Stimulated activated CD8-positive, alpha-beta memory T cell treated with anti-CD3 and anti-CD28 coated beads, Interleukin-7, amount 100 ng/mL, for 48 hours (primary cell): Measurements from ENCODE around the gene HNRNPU.
"Not testable (repeated sequence)": the region's sequence is repeated elsewhere in the genome, so short reads cannot be mapped to it uniquely, and the experiment has no call there.

Source experiments
- DNase-seq, 2 donors: peaks; one replicate each; pipeline ENCODE4 v3.0.0-alpha.2; 2020; ENCODE audit warnings: low read depth in 1 of 2; ENCODE audit errors: extremely low read depth in 1 of 2

Gene HNRNPU

GRCh38 chr1:244843148-244843978, 21.0 kb downstream of the HNRNPU start:
- no peak for DNase-seq

GRCh38 chr1:244841273-244841927, 22.9 kb downstream of the HNRNPU start:
- DNase-seq = no peak

GRCh38 chr1:244840219-244840794, 24.0 kb downstream of the HNRNPU start:
- DNase-seq = no peak

DNA sequence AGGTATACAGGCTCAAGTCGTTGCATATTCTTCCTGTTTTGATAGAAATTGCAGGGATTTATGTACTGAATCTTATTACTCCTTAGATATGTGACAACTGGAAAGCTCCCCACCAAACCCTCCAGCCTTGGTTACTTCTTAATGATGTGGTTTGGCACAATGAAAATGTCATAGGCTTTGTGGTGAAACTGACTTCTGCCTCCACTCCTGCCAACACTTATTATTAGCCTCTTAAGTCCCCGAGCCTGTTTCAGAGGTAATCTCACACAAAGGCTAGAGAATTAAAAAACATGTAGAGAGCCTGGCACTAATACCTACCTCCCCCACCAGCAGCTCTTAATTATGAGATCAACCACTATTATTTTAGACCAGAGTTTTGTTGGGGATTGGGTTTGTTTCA, 24.7 kb downstream of the HNRNPU start:
- DNase-seq = no peak

GRCh38 chr1:244837597-244838258, 26.6 kb downstream of the HNRNPU start:
- no peak for DNase-seq

DNA sequence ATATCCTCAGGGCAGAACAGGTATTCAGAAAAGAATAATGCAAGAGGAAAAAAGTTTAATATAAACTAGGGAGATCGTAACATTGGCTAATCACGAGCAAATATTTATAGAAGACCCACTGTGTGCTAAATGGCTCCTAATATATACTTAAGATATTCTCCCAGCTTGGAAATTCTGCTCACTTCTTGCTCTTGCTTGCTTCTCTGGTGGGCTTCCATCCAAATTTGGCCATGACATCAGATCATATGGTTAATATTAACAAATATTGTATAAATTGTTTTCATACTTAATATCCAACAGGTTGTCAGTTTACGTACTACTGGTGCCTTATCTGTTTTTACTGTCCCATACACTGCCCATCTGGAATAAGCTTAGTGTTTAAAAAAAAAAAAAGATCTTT, 27.8 kb downstream of the HNRNPU start:
- no peak for DNase-seq

DNA sequence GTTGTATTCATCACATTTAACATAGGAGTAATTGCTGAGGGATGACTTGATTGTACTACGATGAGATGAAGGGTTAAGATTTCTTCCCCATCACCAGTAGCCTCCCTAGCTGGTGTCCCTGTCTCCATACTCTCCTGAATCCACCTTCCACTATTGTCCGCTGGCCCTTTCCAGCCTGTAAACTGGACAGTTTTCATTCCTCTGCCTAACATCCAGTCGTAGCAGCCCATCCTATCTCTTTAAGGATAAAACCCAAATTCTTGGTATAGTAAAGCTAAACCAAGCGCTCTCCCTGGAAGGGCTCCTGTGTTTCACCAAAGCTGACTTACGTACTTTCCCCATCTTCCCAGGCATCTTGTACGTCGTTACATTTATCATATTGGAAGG, 28.2 kb downstream of the HNRNPU start:
- no peak for DNase-seq

DNA sequence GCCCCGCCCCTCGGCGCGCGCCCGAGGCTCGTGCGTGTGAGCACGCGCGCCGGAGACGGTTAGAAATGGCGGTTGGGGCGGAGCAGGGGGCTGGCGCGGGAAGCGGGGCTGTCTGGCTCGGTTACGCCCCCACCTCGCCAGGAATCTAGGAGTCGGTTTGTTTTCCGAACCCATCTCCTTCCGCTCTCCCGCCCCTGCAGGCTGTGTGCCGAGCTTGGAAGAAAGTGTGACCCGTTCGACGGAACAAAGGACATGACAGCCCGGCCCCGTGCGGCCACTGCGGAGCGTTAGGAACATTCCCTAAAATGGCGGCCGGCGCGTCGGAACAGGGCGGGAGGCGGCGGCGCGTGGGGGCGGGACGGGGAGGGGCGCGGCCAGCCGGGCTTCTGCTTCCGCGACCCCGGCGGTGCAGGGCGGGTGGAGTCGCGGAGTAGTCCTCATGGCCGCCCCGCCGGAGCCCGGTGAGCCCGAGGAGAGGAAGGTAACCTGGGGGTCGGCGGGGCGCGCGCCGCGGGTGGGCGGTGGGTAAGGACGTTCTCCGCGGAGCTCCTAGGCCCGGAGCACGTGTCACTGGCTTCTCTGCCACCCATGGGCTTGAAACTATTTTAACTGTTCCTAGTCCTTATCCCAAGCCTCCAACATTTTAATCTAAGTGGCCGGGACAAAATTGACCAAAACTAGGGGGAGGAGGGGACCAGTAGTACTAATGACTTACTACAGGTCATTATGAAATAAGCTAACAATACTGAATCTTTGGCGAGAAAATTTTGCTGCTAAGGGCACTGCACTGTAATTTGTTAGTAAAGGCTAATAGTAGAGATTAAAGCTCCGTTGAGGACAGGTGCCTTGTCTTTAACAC, 28.8 kb downstream of the HNRNPU start, which contains the start of gene COX20:
Gene COX20, plus strand, starts transcription at position 383 of the 859 bp plus-strand sequence. Its CDS starts 57 bp downstream, at position 440.
- peak; percentile 75 to 85 for DNase-seq

GRCh38 chr1:244834543-244835275, 29.6 kb downstream of the HNRNPU start:
- DNase-seq = peak in 1 of 2 donors; percentile 91

GRCh38 chr1:244833734-244834542, 30.4 kb downstream of the HNRNPU start:
- DNase-seq = peak in 1 of 2 donors; percentile 17

DNA sequence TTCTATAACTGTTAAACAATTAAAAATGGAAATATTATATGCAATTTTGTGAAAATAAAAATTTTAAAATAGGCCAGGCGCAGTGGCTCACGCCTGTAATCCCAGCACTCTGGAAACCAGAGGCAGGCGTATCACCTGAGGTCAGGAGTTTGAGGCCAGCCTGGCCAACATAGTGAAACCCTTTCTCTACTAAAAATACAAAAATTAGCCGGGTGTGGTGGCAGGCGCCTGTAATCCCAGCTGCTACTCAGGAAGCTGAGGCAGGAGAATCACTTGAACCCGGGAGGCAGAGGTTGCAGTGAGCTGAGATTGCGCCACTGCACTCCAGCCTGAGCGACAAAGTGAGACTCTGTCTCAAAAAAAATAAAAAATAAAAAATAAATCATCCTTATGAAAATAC, 31.1 kb downstream of the HNRNPU start:
- DNase-seq = not testable (repeated sequence)

GRCh38 chr1:244830639-244831038, 33.7 kb downstream of the HNRNPU start:
- no peak for DNase-seq

DNA sequence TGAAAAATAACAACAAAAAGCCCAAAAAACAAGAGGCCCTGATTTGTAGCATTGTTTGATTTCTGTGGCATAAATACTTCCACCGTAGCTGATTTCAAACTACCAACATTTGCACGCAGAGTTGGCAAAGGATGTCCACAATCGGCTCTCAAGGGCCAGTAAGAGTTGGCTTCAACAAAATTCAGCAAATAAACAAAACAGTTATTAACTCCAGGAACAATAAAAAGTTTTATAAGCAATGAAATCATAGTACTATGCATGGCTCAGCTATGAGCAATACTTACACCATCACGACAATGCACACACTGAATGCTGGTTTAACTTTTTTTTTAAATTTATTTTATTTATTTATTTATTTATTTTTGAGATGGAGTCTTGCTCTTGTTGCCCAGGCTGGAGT, 37.6 kb downstream of the HNRNPU start:
- no peak for DNase-seq

GRCh38 chr1:244822878-244823277, 41.5 kb downstream of the HNRNPU start:
- no peak for DNase-seq

DNA sequence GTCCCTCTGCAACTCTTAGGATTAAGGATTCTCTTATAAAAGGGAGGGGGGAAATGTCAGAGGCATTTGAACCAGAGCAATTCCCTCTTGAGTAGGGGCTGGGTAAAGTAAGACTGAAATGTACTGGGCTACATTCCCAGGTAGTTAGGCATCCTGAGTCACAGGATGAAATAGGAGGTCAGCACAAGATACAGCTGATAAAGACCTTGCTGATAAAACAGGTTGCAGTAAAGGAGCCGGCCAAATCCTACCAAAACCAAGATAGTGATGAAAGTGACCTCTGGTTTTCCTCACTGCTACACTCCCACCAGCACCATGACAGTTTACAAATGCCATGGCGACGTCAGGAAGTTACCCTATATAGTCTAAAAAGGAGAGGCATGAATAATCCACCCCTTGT, 43.2 kb downstream of the HNRNPU start:
- DNase-seq = no peak

- no peak for DNase-seq
Observed at GRCh38 chr1:244820131-244820530, 44.2 kb downstream of the HNRNPU start.

DNA sequence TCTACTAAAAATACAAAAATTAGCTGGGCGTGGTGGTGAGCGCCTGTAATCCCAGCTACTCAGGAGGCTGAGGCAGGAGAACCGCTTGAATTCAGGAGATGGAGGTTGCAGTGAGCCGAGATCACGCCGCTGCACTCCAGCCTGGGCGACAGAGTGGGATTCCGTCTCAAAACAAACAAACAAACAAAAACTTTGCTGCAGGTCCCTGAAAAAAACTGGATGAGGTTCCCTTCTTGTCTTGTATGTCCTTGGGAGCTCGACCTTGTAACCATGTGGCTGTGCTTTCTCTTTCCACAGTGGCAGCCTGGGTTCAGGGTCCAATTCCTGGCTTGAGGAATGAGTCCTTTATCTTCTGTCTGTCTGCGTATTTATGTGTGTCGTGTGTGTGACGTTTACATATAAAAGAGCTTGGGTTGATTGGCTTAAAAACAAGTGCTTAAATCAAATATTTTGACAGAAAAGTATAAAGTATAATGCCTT, 46.9 kb downstream of the HNRNPU start:
- no peak for DNase-seq

DNA sequence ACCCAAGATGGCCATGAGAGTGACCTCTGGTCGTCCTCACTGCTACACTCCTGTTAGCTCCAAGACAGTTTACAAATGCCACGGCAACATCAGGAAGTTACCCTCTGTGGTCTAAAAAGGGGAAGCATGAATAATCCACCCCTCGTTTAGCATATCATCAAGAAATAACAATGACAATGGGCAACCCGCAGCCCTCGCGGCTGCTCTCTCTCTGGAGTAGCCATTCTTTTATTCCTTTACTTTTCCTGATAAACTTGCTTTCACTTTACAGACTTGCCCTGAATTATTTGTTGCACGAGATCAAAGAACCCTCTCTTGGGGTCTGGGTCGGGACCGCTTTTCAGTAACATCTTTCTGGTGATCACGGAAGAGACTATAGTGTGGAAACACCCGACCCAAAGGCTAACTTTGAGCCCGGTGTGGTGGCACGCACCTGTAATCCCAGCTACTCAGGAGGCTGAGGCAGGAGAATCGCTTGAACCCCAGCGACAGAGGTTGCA, 48.7 kb downstream of the HNRNPU start:
- no peak for DNase-seq

- no peak for DNase-seq
Observed at GRCh38 chr1:244813327-244813726, 51.0 kb downstream of the HNRNPU start.
